ENCODE data around the gene TTC24. TPM values are rescaled to one million over a fixed set of nuclear protein-coding genes. Genes with fewer than 3 reads are reported as not detected.
"Not testable (repeated sequence)": the region's sequence is repeated elsewhere in the genome, so short reads cannot be mapped to it uniquely, and the experiment has no call there.

The TTC24 gene
- total and polyA plus RNA-seq, 3 donors from 2014 or later: 0.38 TPM; not detected in 2

DNA sequence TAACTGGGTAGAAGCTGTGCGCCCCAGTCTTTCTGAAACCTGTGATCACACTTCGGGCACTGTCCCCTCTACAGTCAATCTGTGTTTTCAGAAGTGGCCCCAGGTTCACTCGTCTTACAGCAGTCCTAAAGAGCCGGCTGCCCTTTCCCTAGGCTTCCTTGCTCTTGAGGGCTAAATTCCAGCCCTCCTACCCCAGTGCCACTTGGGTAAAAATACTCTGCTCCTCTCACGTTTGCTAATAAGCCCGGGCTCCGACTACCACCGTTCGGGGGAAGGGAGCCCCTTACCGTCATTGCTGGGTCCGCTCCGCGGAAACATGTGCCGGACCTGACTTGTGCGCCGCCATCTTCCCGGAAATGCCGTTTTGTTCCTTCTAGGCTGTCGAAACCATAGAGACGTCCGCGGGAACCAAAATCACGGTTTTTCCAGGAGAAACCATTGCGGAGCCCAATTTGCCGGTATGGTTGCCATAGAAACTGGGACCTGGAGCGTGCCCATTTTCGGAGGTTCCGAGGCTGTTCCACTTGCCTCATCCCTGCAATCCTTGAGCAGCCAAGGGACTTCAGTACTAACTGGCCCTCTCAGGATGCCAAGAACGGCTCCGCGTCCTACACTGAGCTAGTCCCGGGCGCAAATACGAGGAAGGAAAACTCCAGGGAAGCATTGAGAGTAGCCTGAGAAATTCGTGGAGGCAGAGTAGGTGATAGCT lies 21.8 kb downstream of the TTC24 start, which contains the start of gene GPATCH4:
Gene GPATCH4, minus strand, starts transcription at position 358 of the 709 bp plus-strand sequence.
- intact Hi-C loops (cut with DNase I; ENCODE audit: low total_unique reads): loop anchor here (5.0 to 10.0 kb wide), 2 partner anchors 94 to 146 kb away; no protein-coding TSS in a partner anchor
- no peaks in the 10 kb centered on the region for H3K27me3 ChIP-seq
- H3K4me1 ChIP-seq: peaks cover 7% of the 10 kb centered on the region
- 1% methylated on average over 32 to 35 of the region's 35 CpGs for WGBS, 2 donors
- H3K9me3 ChIP-seq: no peaks in the 10 kb centered on the region
- no peaks in the 10 kb centered on the region for H3K36me3 ChIP-seq (ENCODE audit: low read depth, missing control alignments)
- peak within 1 kb of the TSS; percentile 62 to 81 for H3K4me3 ChIP-seq
- peak within 1 kb of the TSS; percentile 65 to 83 for H3K27ac ChIP-seq
- DNase-seq: peak; percentile 95
- TF ChIP-seq POLR2A (IDR thresholded peaks at IDR 0.05): no peak
- TF ChIP-seq, protein P1, sequence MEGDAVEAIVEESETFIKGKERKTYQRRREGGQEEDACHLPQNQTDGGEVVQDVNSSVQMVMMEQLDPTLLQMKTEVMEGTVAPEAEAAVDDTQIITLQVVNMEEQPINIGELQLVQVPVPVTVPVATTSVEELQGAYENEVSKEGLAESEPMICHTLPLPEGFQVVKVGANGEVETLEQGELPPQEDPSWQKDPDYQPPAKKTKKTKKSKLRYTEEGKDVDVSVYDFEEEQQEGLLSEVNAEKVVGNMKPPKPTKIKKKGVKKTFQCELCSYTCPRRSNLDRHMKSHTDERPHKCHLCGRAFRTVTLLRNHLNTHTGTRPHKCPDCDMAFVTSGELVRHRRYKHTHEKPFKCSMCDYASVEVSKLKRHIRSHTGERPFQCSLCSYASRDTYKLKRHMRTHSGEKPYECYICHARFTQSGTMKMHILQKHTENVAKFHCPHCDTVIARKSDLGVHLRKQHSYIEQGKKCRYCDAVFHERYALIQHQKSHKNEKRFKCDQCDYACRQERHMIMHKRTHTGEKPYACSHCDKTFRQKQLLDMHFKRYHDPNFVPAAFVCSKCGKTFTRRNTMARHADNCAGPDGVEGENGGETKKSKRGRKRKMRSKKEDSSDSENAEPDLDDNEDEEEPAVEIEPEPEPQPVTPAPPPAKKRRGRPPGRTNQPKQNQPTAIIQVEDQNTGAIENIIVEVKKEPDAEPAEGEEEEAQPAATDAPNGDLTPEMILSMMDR (IDR thresholded peaks at IDR 0.05): no peak

DNA sequence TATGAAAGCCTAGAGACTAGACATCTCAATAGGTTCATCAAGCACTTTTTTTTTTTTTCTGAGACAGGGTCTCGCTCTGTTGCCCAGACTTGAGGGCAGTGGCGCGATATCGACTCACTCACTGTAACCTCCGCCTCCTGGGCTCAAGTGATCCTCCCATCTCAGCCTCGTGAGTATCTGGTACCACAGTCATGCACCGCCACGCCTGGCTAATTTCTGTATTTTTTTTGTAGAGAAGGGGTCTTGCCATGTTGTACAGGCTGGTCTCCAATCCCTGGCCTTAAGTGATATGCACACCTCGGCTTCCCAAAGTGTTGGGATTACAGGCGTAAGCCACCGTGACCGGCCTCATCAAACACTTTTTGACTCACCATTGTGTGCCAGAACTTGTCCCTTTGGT lies 22.4 kb downstream of the TTC24 start:
- TF ChIP-seq, protein P1 (IDR thresholded peaks at IDR 0.05): no peak
- TF ChIP-seq POLR2A (IDR thresholded peaks at IDR 0.05): no peak
- peak overlapping the region; percentile 62 to 81 for H3K4me3 ChIP-seq
- no peaks in the 10 kb centered on the region for H3K36me3 ChIP-seq (ENCODE audit: low read depth, missing control alignments)
- WGBS, 2 donors: 46 to 49% methylated on average over 12 of the region's 12 CpGs
- H3K4me1 ChIP-seq: peaks cover 7% of the 10 kb centered on the region
- H3K27me3 ChIP-seq: no peaks in the 10 kb centered on the region
- peak overlapping the region; percentile 65 to 83 for H3K27ac ChIP-seq
- no peak for DNase-seq
- no peaks in the 10 kb centered on the region for H3K9me3 ChIP-seq
- intact Hi-C loops (cut with DNase I; ENCODE audit: low total_unique reads): loop anchor here (5.0 to 10.0 kb wide), 2 partner anchors 95 to 147 kb away; no protein-coding TSS in a partner anchor

DNA sequence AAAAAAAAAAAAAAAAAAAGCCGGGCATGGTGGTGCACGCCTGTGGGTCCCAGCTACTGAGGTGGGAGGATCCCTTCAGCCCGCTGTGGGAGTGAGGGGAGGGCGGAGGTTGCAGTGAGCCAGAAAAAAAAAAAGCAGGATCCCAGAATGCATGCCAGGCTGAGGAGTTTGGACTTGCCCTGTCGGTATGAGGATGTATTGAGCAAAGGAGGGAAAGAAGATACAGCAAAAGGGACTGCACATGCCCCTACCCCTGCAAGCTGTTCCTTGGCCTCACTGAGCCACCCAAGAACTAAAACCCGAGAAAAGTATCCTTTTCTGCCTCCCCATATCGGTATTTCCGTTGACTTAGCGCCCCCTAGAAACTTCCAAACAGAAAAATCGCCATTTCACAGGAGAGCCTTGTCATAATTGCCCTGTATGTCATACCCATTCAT lies 23.1 kb downstream of the TTC24 start:
- DNase-seq: no peak
- intact Hi-C loops (cut with DNase I; ENCODE audit: low total_unique reads): loop anchor here (5.0 to 10.0 kb wide), 2 partner anchors 95 to 148 kb away; no protein-coding TSS in a partner anchor
- WGBS, 2 donors: 18 to 21% methylated on average over 10 of the region's 10 CpGs

GRCh38 chr1:156607344-156607743 lies 27.8 kb downstream of the TTC24 start:
- DNase-seq; H3K4me1 ChIP-seq; H3K9me3 ChIP-seq; H3K27ac ChIP-seq; H3K27me3 ChIP-seq; H3K4me3 ChIP-seq; H3K36me3 ChIP-seq (ENCODE audit: low read depth, missing control alignments): not testable (repeated sequence)
- WGBS, 2 donors: 89 to 90% methylated on average over 4 of the region's 4 CpGs
- intact Hi-C loops (cut with DNase I; ENCODE audit: low total_unique reads): loop anchor here (10.0 kb wide), 1 partner anchor 153 kb away; no protein-coding TSS in a partner anchor

More for the DNA sequence above, 23.1 kb downstream of the TTC24 start:
- Histone ChIP-seq H3K4me1 (peaks cover 7% of the 10 kb centered on the region), H3K4me3 (no peak overlapping the region), H3K36me3 (ENCODE audit: low read depth, missing control alignments) (no peaks in the 10 kb centered on the region), H3K27ac (no peak overlapping the region), H3K27me3 (no peaks in the 10 kb centered on the region), H3K9me3 (no peaks in the 10 kb centered on the region)
- TF ChIP-seq, protein P1 (IDR thresholded peaks at IDR 0.05): peak in 2 of 3 experiments; percentile 11 to 42
- TF ChIP-seq POLR2A (IDR thresholded peaks at IDR 0.05): no peak

DNA sequence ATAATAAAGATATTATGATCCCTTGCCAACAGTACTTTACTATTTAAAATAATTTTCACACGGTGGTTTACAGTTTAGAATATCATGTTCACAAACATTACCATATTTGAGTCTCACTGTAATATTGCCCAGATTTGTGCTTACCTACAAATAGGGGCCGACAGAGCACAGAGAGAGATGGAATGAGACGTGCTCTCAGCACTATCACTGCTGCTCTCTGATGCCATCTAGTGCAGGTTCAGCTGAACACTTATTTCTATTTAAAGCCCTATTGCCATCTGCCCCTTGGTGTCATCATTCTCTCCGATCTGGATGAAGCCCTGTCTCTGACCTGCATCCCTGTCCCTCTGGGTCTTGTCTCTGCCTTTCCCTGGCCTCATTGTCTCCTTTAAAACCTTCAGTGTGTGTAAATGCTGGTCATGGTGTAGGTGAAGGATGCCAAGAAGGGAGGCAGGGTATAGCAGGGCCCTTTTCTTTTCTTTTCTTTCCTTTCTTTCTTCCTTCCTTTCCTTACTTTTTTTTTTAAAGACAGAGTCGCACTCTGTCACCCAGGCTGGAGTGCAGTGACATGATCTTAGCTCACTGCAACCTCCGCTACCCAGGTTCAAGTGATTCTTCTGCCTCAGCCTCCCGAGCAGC lies 28.6 kb downstream of the TTC24 start:
- Histone ChIP-seq H3K9me3 (no peaks in the 10 kb centered on the region), H3K36me3 (ENCODE audit: low read depth, missing control alignments) (no peaks in the 10 kb centered on the region), H3K4me3 (no peak overlapping the region), H3K27me3 (no peaks in the 10 kb centered on the region), H3K27ac (no peak overlapping the region), H3K4me1 (no peaks in the 10 kb centered on the region)
- peak; percentile 74 for DNase-seq
- WGBS, 2 donors: 44 to 54% methylated on average over 7 of the region's 7 CpGs
- TF ChIP-seq POLR2A (IDR thresholded peaks at IDR 0.05): no peak
- TF ChIP-seq, protein P1 (IDR thresholded peaks at IDR 0.05): peak; percentile 49 to 81 (median 55)
- intact Hi-C loops (cut with DNase I; ENCODE audit: low total_unique reads): loop anchor here (10.0 kb wide), 1 partner anchor 153 kb away; no protein-coding TSS in a partner anchor
